SK-N-SH treated with all-trans-retinoic acid at 6 μM for 48 hours (cell line): ENCODE results near the gene ENC1.

Experiments
- ATAC-seq: fragments of 200-7000 bp; cut with Tn5 transposase; 3 replicates; pipeline ENCODE4 v1.9.1; 2020; ENCODE audit warnings: mild to moderate bottlenecking, moderate library complexity
- BACH2 ChIP-seq: fragments of 250-450 bp; sonication (Bioruptor Pico); IDR thresholded peaks from 2 replicates; pipeline ENCODE4 v1.9.0; 2021; ENCODE audit warnings: mild to moderate bottlenecking, borderline replicate concordance
- CSDC2 ChIP-seq: fragments of 250-450 bp; sonication (Bioruptor Pico); IDR thresholded peaks from 2 replicates; pipeline ENCODE4 v1.5.0; 2020; ENCODE audit warnings: mild to moderate bottlenecking, moderate library complexity
- CSRNP3 ChIP-seq: fragments of 250-450 bp; sonication (Bioruptor Pico); IDR thresholded peaks from 2 replicates; pipeline ENCODE4 v1.5.1; 2021; ENCODE audit warnings: mild to moderate bottlenecking, moderate library complexity
- ESRRG ChIP-seq: fragments of 250-450 bp; sonication (Bioruptor Pico); IDR thresholded peaks from 2 replicates; pipeline ENCODE4 v1.6.1; 2021; ENCODE audit warnings: mild to moderate bottlenecking
- ISL1 ChIP-seq: fragments of 250-450 bp; sonication (Bioruptor Pico); IDR thresholded peaks from 2 replicates; pipeline ENCODE4 v2.1.2; 2022; ENCODE audit warnings: mild to moderate bottlenecking, moderate library complexity
- OSR1 ChIP-seq: fragments of 250-450 bp; sonication (Bioruptor Pico); IDR thresholded peaks from 2 replicates; pipeline ENCODE4 v1.8.0; 2022; ENCODE audit warnings: moderate library complexity, mild to moderate bottlenecking, inconsistent platforms
- PATZ1 ChIP-seq: fragments of 250-450 bp; sonication (Bioruptor Pico); IDR thresholded peaks from 2 replicates; pipeline ENCODE4 v1.8.0; 2020; ENCODE audit warnings: mild to moderate bottlenecking, moderate library complexity, borderline replicate concordance
- POU6F1 ChIP-seq: fragments of 250-450 bp; sonication (Bioruptor Pico); IDR thresholded peaks from 2 replicates; pipeline ENCODE4 v1.8.0; 2021; ENCODE audit warnings: low read depth, mild to moderate bottlenecking, moderate library complexity, borderline replicate concordance
- RARB ChIP-seq: fragments of 250-450 bp; sonication (Bioruptor Pico); IDR thresholded peaks from 2 replicates; pipeline ENCODE4 v1.8.0; 2021; ENCODE audit warnings: mild to moderate bottlenecking, moderate library complexity
- SNAI2 ChIP-seq: fragments of 250-450 bp; sonication (Bioruptor Pico); IDR thresholded peaks from 2 replicates; pipeline ENCODE4 v1.5.0; 2020; ENCODE audit warnings: mild to moderate bottlenecking, moderate library complexity
- TSHZ2 ChIP-seq: fragments of 250-450 bp; sonication (Bioruptor Pico); IDR thresholded peaks from 2 replicates; pipeline ENCODE4 v1.5.0; 2020; ENCODE audit warnings: mild to moderate bottlenecking, moderate library complexity
- ZC3H10 ChIP-seq: fragments of 250-450 bp; sonication (Bioruptor Pico); IDR thresholded peaks from 2 replicates; pipeline ENCODE4 v1.5.1; 2021; ENCODE audit warnings: mild to moderate bottlenecking, moderate library complexity
- ZFP3 ChIP-seq: fragments of 250-450 bp; sonication (Bioruptor Pico); IDR thresholded peaks from 2 replicates; pipeline ENCODE4 v1.5.0; 2020; ENCODE audit warnings: mild to moderate bottlenecking, moderate library complexity
- ZFP30 ChIP-seq: fragments of 450-650 bp; formaldehyde crosslinking; IDR thresholded peaks from 2 replicates; pipeline ENCODE4 v1.5.0; 2022; ENCODE audit warnings: mild to moderate bottlenecking, moderate library complexity
- ZNF565 ChIP-seq: fragments of 450-650 bp; formaldehyde crosslinking; conservative IDR thresholded peaks from 2 replicates; pipeline ENCODE4 v1.5.0; 2020; ENCODE audit warnings: low read depth, mild to moderate bottlenecking, moderate library complexity
- ZNF70 ChIP-seq: fragments of 450-650 bp; formaldehyde crosslinking; IDR thresholded peaks from 2 replicates; pipeline ENCODE4 v1.5.0; 2020; ENCODE audit warnings: mild to moderate bottlenecking, moderate library complexity
- ZNF8 ChIP-seq: fragments of 450-650 bp; formaldehyde crosslinking; IDR thresholded peaks from 2 replicates; pipeline ENCODE4 v1.5.0; 2020; ENCODE audit warnings: mild to moderate bottlenecking, moderate library complexity
- TF ChIP-seq, protein P1 (sequence below): fragments of 250-450 bp; sonication (Bioruptor Pico); IDR thresholded peaks from 2 replicates; pipeline ENCODE4 v1.5.1; 2020; ENCODE audit warnings: low read depth, mild to moderate bottlenecking, moderate library complexity

The ENC1 gene

DNA sequence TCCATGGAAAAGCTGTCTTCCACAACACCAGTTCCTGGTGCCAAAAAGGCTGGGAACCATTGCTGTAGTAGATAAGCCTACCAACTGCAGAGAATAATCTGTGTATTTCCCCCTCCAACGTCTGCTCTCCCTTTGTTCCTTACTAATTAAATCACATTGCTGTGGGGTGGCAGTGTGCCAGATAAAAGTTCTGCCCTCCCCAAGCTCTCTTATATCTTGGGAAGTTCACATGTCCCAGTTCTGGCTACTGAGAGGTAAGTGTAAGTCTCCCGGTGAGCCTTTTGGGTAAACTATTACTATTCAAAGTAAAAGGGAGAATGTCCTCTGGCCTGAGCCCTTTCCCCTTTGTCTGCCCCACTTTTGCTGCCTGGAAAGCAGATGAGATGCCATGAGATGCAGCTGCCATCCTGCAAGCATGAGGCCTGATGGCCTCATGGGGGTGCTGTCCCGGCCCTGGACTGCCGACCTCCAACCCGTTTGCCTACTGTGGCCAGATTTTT is 14.7 kb downstream of the ENC1 start:
- peak; percentile 51 for ATAC-seq
- TF ChIP-seq POU6F1 (CRISPR knock-in tag): no peak

DNA sequence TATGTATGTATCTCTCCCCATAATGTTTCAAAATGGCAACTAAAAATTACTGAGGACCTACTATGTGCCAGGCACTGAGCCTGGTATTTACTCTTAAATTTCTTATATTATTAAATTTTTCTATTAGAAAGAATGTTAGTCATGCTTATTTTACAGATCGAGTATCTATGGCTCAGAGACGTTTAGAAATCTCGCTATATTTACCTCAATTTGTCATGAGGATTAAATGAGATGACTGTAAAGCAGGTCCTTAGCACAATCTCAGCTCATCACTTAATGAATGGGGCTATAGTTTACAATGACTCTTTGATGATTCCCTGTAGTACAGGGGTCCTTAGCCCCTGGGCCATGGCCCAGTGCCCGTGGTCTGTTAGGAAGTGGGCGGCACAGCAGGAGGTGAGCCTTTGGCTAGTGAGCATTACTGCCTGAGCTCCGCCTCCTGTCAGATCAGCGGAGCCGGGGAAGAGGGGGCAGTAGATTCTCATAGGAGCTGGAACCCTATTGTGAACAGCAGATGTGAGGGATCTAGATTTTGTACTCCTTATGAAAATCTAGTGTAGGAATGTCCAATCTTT is 15.5 kb downstream of the ENC1 start:
- TF ChIP-seq SNAI2 (CRISPR knock-in tag) (no peak), ISL1 (CRISPR knock-in tag) (no peak), RARB (CRISPR knock-in tag) (no peak), CSRNP3 (CRISPR knock-in tag) (no peak), ESRRG (CRISPR knock-in tag) (no peak), ZNF8 (CRISPR knock-in tag) (no peak), ZNF70 (CRISPR knock-in tag) (no peak), ZFP30 (CRISPR knock-in tag) (no peak)
- TF ChIP-seq, protein P1, sequence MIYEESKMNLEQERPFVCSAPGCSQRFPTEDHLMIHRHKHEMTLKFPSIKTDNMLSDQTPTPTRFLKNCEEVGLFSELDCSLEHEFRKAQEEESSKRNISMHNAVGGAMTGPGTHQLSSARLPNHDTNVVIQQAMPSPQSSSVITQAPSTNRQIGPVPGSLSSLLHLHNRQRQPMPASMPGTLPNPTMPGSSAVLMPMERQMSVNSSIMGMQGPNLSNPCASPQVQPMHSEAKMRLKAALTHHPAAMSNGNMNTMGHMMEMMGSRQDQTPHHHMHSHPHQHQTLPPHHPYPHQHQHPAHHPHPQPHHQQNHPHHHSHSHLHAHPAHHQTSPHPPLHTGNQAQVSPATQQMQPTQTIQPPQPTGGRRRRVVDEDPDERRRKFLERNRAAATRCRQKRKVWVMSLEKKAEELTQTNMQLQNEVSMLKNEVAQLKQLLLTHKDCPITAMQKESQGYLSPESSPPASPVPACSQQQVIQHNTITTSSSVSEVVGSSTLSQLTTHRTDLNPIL (CRISPR knock-in tag): no peak
- no peak for ATAC-seq

DNA sequence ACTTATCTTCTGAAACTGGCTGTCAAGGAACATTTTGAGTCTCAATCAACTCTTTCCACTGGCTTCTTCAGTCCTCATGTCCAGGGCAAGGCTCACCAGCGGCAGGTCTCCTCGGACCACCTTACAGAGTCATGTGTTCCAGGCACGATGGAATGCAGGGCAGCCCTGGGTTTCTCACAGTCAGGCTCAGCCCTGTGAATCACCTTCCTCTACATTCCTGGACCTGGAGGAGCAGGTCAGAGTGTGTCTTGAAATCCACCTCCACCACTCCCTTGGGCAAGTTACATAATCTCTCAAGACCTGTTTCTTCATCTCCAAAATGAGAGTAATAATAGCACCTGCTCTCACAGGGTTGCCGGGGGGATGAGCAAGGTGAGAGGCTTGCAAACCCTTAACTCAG is 16.0 kb downstream of the ENC1 start:
- no peak for TF ChIP-seq ZFP30 (CRISPR knock-in tag)
- no peak for TF ChIP-seq ZNF70 (CRISPR knock-in tag)
- no peak for TF ChIP-seq PATZ1 (CRISPR knock-in tag)
- no peak for TF ChIP-seq OSR1 (CRISPR knock-in tag)
- no peak for TF ChIP-seq POU6F1 (CRISPR knock-in tag)
- no peak for TF ChIP-seq ZC3H10 (CRISPR knock-in tag)
- TF ChIP-seq CSDC2: no peak
- no peak for TF ChIP-seq BACH2 (CRISPR knock-in tag)
- no peak for TF ChIP-seq TSHZ2
- TF ChIP-seq ZNF565 (CRISPR knock-in tag): no peak
- TF ChIP-seq ZFP3: no peak
- no peak for TF ChIP-seq RARB (CRISPR knock-in tag)
- no peak for TF ChIP-seq ESRRG (CRISPR knock-in tag)
- TF ChIP-seq SNAI2 (CRISPR knock-in tag): no peak
- TF ChIP-seq CSRNP3 (CRISPR knock-in tag): no peak
- ATAC-seq: no peak
